Measurements from ENCODE around the gene PCYT2.

- TF ChIP-seq CTCF (IDR thresholded peaks at IDR 0.05) (no peak), POLR2AphosphoS5 (IDR thresholded peaks at IDR 0.05) (no peak), POLR2A (IDR thresholded peaks at IDR 0.05) (no peak)
Measured at GRCh38 chr17:81898885-81899284, 12.3 kb downstream of the PCYT2 start.
